K562 (cell line): ENCODE results near the gene SLC7A5. TPM values are rescaled to one million over a fixed set of nuclear protein-coding genes. Genes with fewer than 3 reads are reported as not detected.

Experiments used
- ARNT ChIP-seq, 2 experiments: fragments of 450-650 bp; IDR thresholded peaks; 2 replicates each; pipeline ENCODE4 v1.6.1; 2016; ENCODE audit warnings: mild to moderate bottlenecking in 1 of 2
- COPS2 ChIP-seq: fragments of 450-650 bp; conservative IDR thresholded peaks from 2 replicates; pipeline ENCODE4 v1.6.1; 2016; ENCODE audit warnings: mild to moderate bottlenecking, moderate library complexity
- E2F8 ChIP-seq: fragments of 450-650 bp; IDR thresholded peaks from 2 replicates; pipeline ENCODE4 v1.7.1; 2018; ENCODE audit warnings: mild to moderate bottlenecking, low read depth; ENCODE audit not compliant: partially characterized antibody
- EHMT2 ChIP-seq: fragments of 450-650 bp; IDR thresholded peaks from 2 replicates; pipeline ENCODE4 v1.6.1; 2018; ENCODE audit warnings: antibody characterized with exemption
- ELF2 ChIP-seq: fragments of 250-450 bp; sonication (Bioruptor Pico); IDR thresholded peaks from 2 replicates; pipeline ENCODE4 v1.5.0; 2021; ENCODE audit warnings: mild to moderate bottlenecking
- HDAC1 ChIP-seq, 2 experiments: fragments of 450-650 bp; IDR thresholded peaks; 2 replicates each; pipeline ENCODE4 v1.6.1; 2016 to 2017; ENCODE audit warnings: inconsistent platforms in 1 of 2, mild to moderate bottlenecking in 1 of 2, moderate library complexity in 1 of 2
- HINFP ChIP-seq: fragments of 450-650 bp; conservative IDR thresholded peaks from 2 replicates; pipeline ENCODE4 v1.6.1; 2016; ENCODE audit warnings: missing genetic modification characterization, low read depth, mild to moderate bottlenecking, control low read depth, missing compliant biosample characterization
- JUND ChIP-seq, 2 experiments: IDR thresholded peaks; 2 replicates in 1 of 2; 3 replicates in 1 of 2; pipeline ENCODE4 v1.6.1; 2011; ENCODE audit warnings: borderline replicate concordance in 2 of 2, low read depth in 2 of 2, low read length in 2 of 2, improper control_type of control experiment in 1 of 2, missing biosample characterization in 1 of 2, missing genetic modification characterization in 1 of 2, missing genetic modification reagents in 1 of 2
- KLF16 ChIP-seq: IDR thresholded peaks from 2 replicates; pipeline ENCODE4 v1.6.1; 2016; ENCODE audit warnings: antibody characterized with exemption
- MAFF ChIP-seq: IDR thresholded peaks from 2 replicates; pipeline ENCODE4 v1.6.1; 2012; ENCODE audit warnings: low read length, improper control_type of control experiment
- MECOM ChIP-seq: fragments of 250-450 bp; sonication (Bioruptor Pico); IDR thresholded peaks from 2 replicates; pipeline ENCODE4 v1.8.0; 2022; ENCODE audit warnings: inconsistent platforms
- MTA2 ChIP-seq: fragments of 450-650 bp; IDR thresholded peaks from 2 replicates; pipeline ENCODE4 v1.6.1; 2016; ENCODE audit warnings: low read depth
- MYBL2 ChIP-seq, 2 experiments: fragments of 450-650 bp in 1 of 2; sonication (generic) in 1 of 2; formaldehyde crosslinking in 1 of 2; IDR thresholded peaks; 2 replicates each; pipeline versions ENCODE4 v1.6.1 to v1.8.1; 2017 to 2022; ENCODE audit warnings: borderline replicate concordance in 1 of 2, inconsistent platforms in 1 of 2, low read depth in 1 of 2, mild to moderate bottlenecking in 1 of 2, missing genetic modification reagents in 1 of 2, moderate library complexity in 1 of 2
- NFXL1 ChIP-seq: fragments of 450-650 bp; formaldehyde crosslinking; IDR thresholded peaks from 2 replicates; pipeline ENCODE4 v1.4.0; 2021; ENCODE audit warnings: mild to moderate bottlenecking
- PHTF2 ChIP-seq: fragments of 250-450 bp; sonication (Bioruptor Pico); IDR thresholded peaks from 2 replicates; pipeline ENCODE4 v1.5.0; 2021; ENCODE audit warnings: mild to moderate bottlenecking
- SMARCA4 ChIP-seq: fragments of 450-650 bp; IDR thresholded peaks from 2 replicates; pipeline ENCODE4 v1.6.1; 2016
- SNIP1 ChIP-seq: fragments of 450-650 bp; IDR thresholded peaks from 2 replicates; pipeline ENCODE4 v1.7.1; 2017; ENCODE audit warnings: low read depth, mild to moderate bottlenecking
- TRIM24 ChIP-seq, 2 experiments: fragments of 450-650 bp; IDR thresholded peaks; 2 replicates each; pipeline ENCODE4 v1.6.1; 2016
- TSC22D4 ChIP-seq: fragments of 450-650 bp; IDR thresholded peaks from 2 replicates; pipeline ENCODE4 v1.6.1; 2016; ENCODE audit warnings: missing genetic modification characterization, missing biosample characterization, control low read depth
- XRCC4 ChIP-seq: IDR thresholded peaks from one replicate; pipeline ENCODE4 v1.6.1; 2011; ENCODE audit not compliant: insufficient read depth, insufficient read length; ENCODE audit errors: extremely low read depth
- ZNF12 ChIP-seq: sonication (generic); formaldehyde crosslinking; IDR thresholded peaks from 2 replicates; pipeline ENCODE4 v1.4.0; 2020; ENCODE audit warnings: mild to moderate bottlenecking, missing genetic modification reagents
- ZNF586 ChIP-seq: fragments of 450-650 bp; formaldehyde crosslinking; conservative IDR thresholded peaks from 2 replicates; pipeline ENCODE4 v1.4.0; 2020; ENCODE audit warnings: mild to moderate bottlenecking, moderate library complexity
- ZNF668 ChIP-seq: fragments of 250-450 bp; sonication (Bioruptor Pico); IDR thresholded peaks from 2 replicates; pipeline ENCODE4 v1.8.0; 2022; ENCODE audit warnings: mild to moderate bottlenecking, inconsistent platforms
- polyA plus RNA-seq, 8 experiments: library from polyadenylated mRNA; depleted of rRNA in 4 of 8; stranded (reverse) in 5 of 8; unstranded in 3 of 8; fragments of >200 nt; fragmentation: Nextera tagmentation in 2 of 8; fragmentation: Illumina TruSeq in 1 of 8; extraction: Ambion mirVana in 2 of 8; extraction: Trizol in 1 of 8; gene quantifications; 2 replicates each; pipeline versions ENCODE4 v1.2.1 to v1.2.3, GENCODE V29; 2011 to 2014; ENCODE audit warnings: inconsistent platforms in 1 of 8, missing spikeins in 1 of 8
- total RNA-seq, 7 experiments: library from RNA; depleted of rRNA in 6 of 7; stranded (reverse); fragments of >200 nt in 6 of 7; fragmentation: Illumina TruSeq in 2 of 7; extraction: Trizol in 2 of 7; gene quantifications; 2 replicates each; pipeline versions ENCODE4 v1.2.1 to v1.2.3, GENCODE V29; 2011 to 2021; ENCODE audit warnings: low replicate concordance in 1 of 7
- TF ChIP-seq, protein P1 (sequence below), 2 experiments: fragments of 450-650 bp in 1 of 2; sonication (generic) in 1 of 2; formaldehyde crosslinking in 1 of 2; IDR thresholded peaks in 1 of 2; conservative IDR thresholded peaks in 1 of 2; 2 replicates each; pipeline versions ENCODE4 v1.6.1 to v1.8.1; 2016 to 2023; ENCODE audit warnings: mild to moderate bottlenecking in 2 of 2, moderate library complexity in 2 of 2, inconsistent platforms in 1 of 2, missing genetic modification reagents in 1 of 2

The SLC7A5 gene
- total and polyA plus RNA-seq, 9 of the 15 experiments (the other 6 are each of a cell fraction or from before 2014, with no cell fraction given) = 1.9 to 220 (median 18.6) TPM

DNA sequence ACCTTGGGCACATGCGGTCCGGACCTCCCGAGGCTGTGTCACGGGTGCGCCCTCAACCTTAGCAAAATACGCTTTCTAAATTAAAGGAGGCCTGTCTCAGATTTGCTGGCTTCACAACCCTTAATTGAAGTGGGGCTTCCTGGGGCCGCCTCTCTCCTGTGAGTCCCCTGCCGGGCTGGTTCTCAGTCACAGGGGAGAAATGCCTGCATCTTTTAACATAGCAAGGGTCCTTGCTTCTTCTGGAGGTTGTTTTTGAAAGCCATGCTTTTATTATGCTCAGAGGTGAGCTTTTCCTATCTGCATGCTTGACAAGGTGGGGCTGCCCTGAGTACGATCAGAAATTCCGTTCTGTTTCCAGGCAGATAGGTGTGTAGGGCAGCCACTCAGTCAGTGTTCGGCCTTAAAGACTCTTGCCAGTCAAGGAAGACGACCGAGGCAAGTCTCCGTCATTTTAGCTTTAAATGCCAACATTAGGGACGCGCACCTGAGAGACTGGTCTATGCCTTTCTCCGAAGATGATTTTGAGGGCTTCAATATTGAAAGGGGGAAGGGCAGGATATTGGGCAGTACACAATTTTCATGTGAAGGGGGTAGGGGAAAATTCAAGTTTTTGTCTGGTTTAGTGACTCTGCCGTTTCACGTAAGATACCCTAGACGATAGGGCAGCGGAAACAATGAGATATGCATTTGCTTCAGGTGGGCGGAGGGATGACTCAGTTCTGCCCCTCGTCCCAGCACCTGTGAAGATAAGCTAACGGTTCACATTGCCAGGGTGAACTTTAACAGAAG is 5.5 kb upstream of the SLC7A5 start (continued):
- TF ChIP-seq E2F8 (no peak), SMARCA4 (peak; percentile 75), EHMT2 (no peak), ZNF12 (CRISPR knock-in tag) (no peak), MECOM (CRISPR knock-in tag) (no peak), ZNF586 (CRISPR knock-in tag) (no peak), COPS2 (no peak), SNIP1 (no peak), MAFF (no peak), KLF16 (peak; percentile 27; the same call in 1 of the 2 replicates), HDAC1 (IDR thresholded peaks at IDR 0.05) (0 out of 4 replicates have a peak, but pooled peaks of 1 of the 2 experiments have one; percentile 14), ELF2 (no peak), HINFP (tag) (no peak), TRIM24 (IDR thresholded peaks at IDR 0.05) (no peak), NFXL1 (CRISPR knock-in tag) (no peak), TSC22D4 (tag) (no peak), PHTF2 (CRISPR knock-in tag) (no peak), ZNF668 (CRISPR knock-in tag) (no peak), XRCC4 (no peak), JUND (IDR thresholded peaks at IDR 0.05; ENCODE audit: borderline replicate concordance, low read depth, low read length) (peak; percentile 84), JUND (tag; IDR thresholded peaks at IDR 0.05; ENCODE audit: borderline replicate concordance, low read depth, low read length) (peak; percentile 73; the same call in 1 of the 3 replicates), MTA2 (no peak), ARNT (IDR thresholded peaks at IDR 0.05) (no peak), MYBL2 (IDR thresholded peaks at IDR 0.05; ENCODE audit: low read depth) (no peak), MYBL2 (CRISPR knock-in tag; IDR thresholded peaks at IDR 0.05; ENCODE audit: borderline replicate concordance) (no peak)
- TF ChIP-seq, protein P1, sequence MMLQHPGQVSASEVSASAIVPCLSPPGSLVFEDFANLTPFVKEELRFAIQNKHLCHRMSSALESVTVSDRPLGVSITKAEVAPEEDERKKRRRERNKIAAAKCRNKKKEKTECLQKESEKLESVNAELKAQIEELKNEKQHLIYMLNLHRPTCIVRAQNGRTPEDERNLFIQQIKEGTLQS (IDR thresholded peaks at IDR 0.05) = peak; percentile 64
- TF ChIP-seq, protein P1 (CRISPR knock-in tag; conservative IDR thresholded peaks at IDR 0.05) = no peak
